Neural crest cell (in vitro differentiated cells): ENCODE results near the gene GRP. TPM values are rescaled to one million over a fixed set of nuclear protein-coding genes. Genes with fewer than 3 reads are reported as not detected.

ENCODE experiments used
- DNase-seq: peaks from one replicate; pipeline ENCODE4 v3.0.0; 2021; ENCODE audit warnings: low read depth, mixed read lengths, low spot score
- H3K27ac Mint-ChIP-seq: one replicate; pipeline ENCODE4 v1.8.0; 2021; ENCODE audit warnings: mild to moderate bottlenecking, mixed read lengths; ENCODE audit not compliant: unreplicated experiment
- H3K27me3 Mint-ChIP-seq: 2 replicates; pipeline ENCODE4 v1.8.0; 2021; ENCODE audit warnings: low read depth, mild to moderate bottlenecking, mixed read lengths
- H3K36me3 Mint-ChIP-seq: 2 replicates; pipeline ENCODE4 v1.8.0; 2021; ENCODE audit warnings: low read depth, mild to moderate bottlenecking, mixed read lengths
- H3K4me1 Mint-ChIP-seq: 2 replicates; pipeline ENCODE4 v1.8.0; 2021; ENCODE audit warnings: mixed read lengths
- H3K4me3 Mint-ChIP-seq: one replicate; pipeline ENCODE4 v1.8.0; 2021; ENCODE audit warnings: mild to moderate bottlenecking, mixed read lengths
- H3K9me3 Mint-ChIP-seq: 2 replicates; pipeline ENCODE4 v1.8.0; 2021; ENCODE audit warnings: mixed read lengths
- CTCF ChIP-seq: fragments of 200-600 bp; sonication (generic); conservative IDR thresholded peaks from 2 replicates; pipeline ENCODE4 v1.5.0; 2021; ENCODE audit warnings: antibody characterized with exemption, mild to moderate bottlenecking
- total RNA-seq: library from RNA; stranded (reverse); gene quantifications from 2 replicates; pipeline ENCODE4 v1.2.1, GENCODE V29; 2021

GRP gene
- total RNA-seq, 1 donor from 2014 or later: not detected

- peaks cover 90% of the 10 kb centered on the region for H3K27me3 Mint-ChIP-seq
Observed at GRCh38 chr18:59273759-59274532, 54.0 kb downstream of the GRP start.

GRCh38 chr18:59274533-59274928 is 54.6 kb downstream of the GRP start:
- H3K27ac Mint-ChIP-seq: no peak overlapping the region
- H3K36me3 Mint-ChIP-seq: no peaks in the 10 kb centered on the region
- H3K4me1 Mint-ChIP-seq: peaks cover 9% of the 10 kb centered on the region
- no peaks in the 10 kb centered on the region for H3K9me3 Mint-ChIP-seq
- no peak for TF ChIP-seq CTCF
- peaks cover 90% of the 10 kb centered on the region for H3K27me3 Mint-ChIP-seq
- peak overlapping the region; percentile 61 for H3K4me3 Mint-ChIP-seq
- no peak for DNase-seq

More at GRCh38 chr18:59273759-59274532, 54.0 kb downstream of the GRP start:
- Mint-ChIP-seq H3K9me3 (no peaks in the 10 kb centered on the region), H3K4me3 (peak overlapping the region; percentile 61), H3K27ac (no peak overlapping the region), H3K36me3 (no peaks in the 10 kb centered on the region), H3K4me1 (peaks cover 10% of the 10 kb centered on the region)
- TF ChIP-seq CTCF: no peak
- DNase-seq: no peak

- Mint-ChIP-seq H3K4me3 (no peak overlapping the region), H3K27ac (no peak overlapping the region), H3K4me1 (peaks cover 5% of the 10 kb centered on the region), H3K9me3 (no peaks in the 10 kb centered on the region), H3K36me3 (no peaks in the 10 kb centered on the region), H3K27me3 (peaks cover 81% of the 10 kb centered on the region)
- DNase-seq: no peak
- TF ChIP-seq CTCF: no peak
Observed at GRCh38 chr18:59275406-59275949, 55.5 kb downstream of the GRP start.

GRCh38 chr18:59276047-59276446 is 56.1 kb downstream of the GRP start:
- no peak overlapping the region for H3K4me3 Mint-ChIP-seq
- no peaks in the 10 kb centered on the region for H3K36me3 Mint-ChIP-seq
- H3K27me3 Mint-ChIP-seq: peaks cover 75% of the 10 kb centered on the region
- no peak for TF ChIP-seq CTCF
- no peak overlapping the region for H3K27ac Mint-ChIP-seq
- peaks cover 5% of the 10 kb centered on the region for H3K4me1 Mint-ChIP-seq
- no peaks in the 10 kb centered on the region for H3K9me3 Mint-ChIP-seq
- DNase-seq: no peak

GRCh38 chr18:59278793-59279192 is 58.8 kb downstream of the GRP start:
- H3K9me3 Mint-ChIP-seq: no peaks in the 10 kb centered on the region

More at GRCh38 chr18:59278793-59279192, 58.8 kb downstream of the GRP start:
- Mint-ChIP-seq H3K36me3 (no peaks in the 10 kb centered on the region), H3K4me3 (no peak overlapping the region), H3K27ac (no peak overlapping the region), H3K27me3 (peaks cover 56% of the 10 kb centered on the region), H3K4me1 (peaks cover 5% of the 10 kb centered on the region)
- DNase-seq: no peak
- no peak for TF ChIP-seq CTCF
